HEK293 (cell line): ENCODE measurements around the gene ANOS1.

Experiments
- CTCF ChIA-PET: fragments of 350-600 bp; formaldehyde crosslinking; extraction: SDS; loops from one replicate; lab custom pipeline; 2021; ENCODE audit warnings: antibody characterized with exemption; lab: Yijun Ruan, JAX
- POLR2A ChIA-PET: fragments of 300-600 bp; formaldehyde crosslinking; extraction: SDS; loops from one replicate; lab custom pipeline; 2020; ENCODE audit warnings: antibody characterized with exemption, inconsistent platforms; lab: Yijun Ruan, JAX
- H3K27ac ChIP-seq: fragments of 200-500 bp; sonication (Bioruptor generic); 2 replicates; pipeline ENCODE4 v1.5.1; 2014; ENCODE audit warnings: low read depth, low read length, control low read depth, inconsistent platforms; ENCODE audit errors: extremely low read depth
- H3K36me3 ChIP-seq, 2 experiments: fragments of 200-500 bp in 1 of 2; sonication (Bioruptor generic) in 1 of 2; 1 replicate in 1 of 2; 2 replicates in 1 of 2; pipeline ENCODE4 v1.5.1; 2014 to 2017; ENCODE audit warnings: inconsistent platforms in 2 of 2, low read length in 2 of 2; ENCODE audit not compliant: control insufficient read depth in 2 of 2, insufficient read depth in 1 of 2
- H3K4me1 ChIP-seq: fragments of 200-500 bp; sonication (Bioruptor generic); 2 replicates; pipeline ENCODE4 v1.5.1; 2014; ENCODE audit warnings: mild to moderate bottlenecking, low read length, inconsistent platforms; ENCODE audit not compliant: control insufficient read depth, insufficient read depth
- H3K4me3 ChIP-seq: 2 replicates; pipeline ENCODE4 v1.5.1; 2011; ENCODE audit warnings: low read depth, mild to moderate bottlenecking, control low read depth, low read length, moderate library complexity
- H3K9me3 ChIP-seq: fragments of 200-500 bp; sonication (Bioruptor generic); 2 replicates; pipeline ENCODE4 v1.5.1; 2014; ENCODE audit warnings: low read depth, low read length, inconsistent platforms; ENCODE audit not compliant: control insufficient read depth, insufficient read depth
- AEBP2 ChIP-seq: fragments of 450-650 bp; formaldehyde crosslinking; IDR thresholded peaks from 2 replicates; pipeline ENCODE4 v1.5.1; 2016; ENCODE audit warnings: missing biosample characterization, missing genetic modification characterization, borderline replicate concordance
- ATF2 ChIP-seq: fragments of 450-650 bp; formaldehyde crosslinking; IDR thresholded peaks from 2 replicates; pipeline ENCODE4 v1.5.1; 2016; ENCODE audit warnings: missing biosample characterization, missing genetic modification characterization, low read depth
- BCL6B ChIP-seq: fragments of 450-650 bp; formaldehyde crosslinking; IDR thresholded peaks from 2 replicates; pipeline ENCODE4 v1.5.1; 2017; ENCODE audit warnings: missing biosample characterization, missing genetic modification characterization
- HIC1 ChIP-seq: fragments of 450-650 bp; formaldehyde crosslinking; IDR thresholded peaks from 2 replicates; pipeline ENCODE4 v1.5.1; 2016; ENCODE audit warnings: missing biosample characterization, missing genetic modification characterization
- PRDM1 ChIP-seq: fragments of 450-650 bp; formaldehyde crosslinking; IDR thresholded peaks from 2 replicates; pipeline ENCODE4; 2016; ENCODE audit warnings: missing biosample characterization, missing genetic modification characterization
- REPIN1 ChIP-seq: fragments of 450-650 bp; formaldehyde crosslinking; IDR thresholded peaks from 2 replicates; pipeline ENCODE4 v1.5.1; 2017; ENCODE audit warnings: missing biosample characterization, missing genetic modification characterization, low read depth
- SP2 ChIP-seq: fragments of 450-650 bp; formaldehyde crosslinking; IDR thresholded peaks from 2 replicates; pipeline ENCODE4 v1.5.1; 2016; ENCODE audit warnings: missing biosample characterization, missing genetic modification characterization
- SP3 ChIP-seq: fragments of 450-650 bp; formaldehyde crosslinking; IDR thresholded peaks from 2 replicates; pipeline ENCODE4 v1.5.1; 2016; ENCODE audit warnings: missing biosample characterization, missing genetic modification characterization
- TCF7L2 ChIP-seq: IDR thresholded peaks from 2 replicates; pipeline ENCODE4 v1.6.1; 2011; ENCODE audit warnings: low read depth, mild to moderate bottlenecking, inconsistent platforms, low read length, moderate library complexity, borderline replicate concordance
- ZBTB11 ChIP-seq: fragments of 450-650 bp; formaldehyde crosslinking; conservative IDR thresholded peaks from 2 replicates; pipeline ENCODE4 v1.5.1; 2016; ENCODE audit warnings: low read depth, missing biosample characterization, missing genetic modification characterization
- ZIC2 ChIP-seq: fragments of 450-650 bp; formaldehyde crosslinking; IDR thresholded peaks from 2 replicates; pipeline ENCODE4 v1.5.1; 2016; ENCODE audit warnings: missing biosample characterization, missing genetic modification characterization
- ZNF155 ChIP-seq: fragments of 450-650 bp; formaldehyde crosslinking; IDR thresholded peaks from 2 replicates; pipeline ENCODE4 v1.5.1; 2016; ENCODE audit warnings: missing biosample characterization, missing genetic modification characterization
- ZNF169 ChIP-seq: fragments of 450-650 bp; formaldehyde crosslinking; IDR thresholded peaks from 2 replicates; pipeline ENCODE4 v1.5.1; 2016; ENCODE audit warnings: missing biosample characterization, missing genetic modification characterization
- ZNF23 ChIP-seq: fragments of 450-650 bp; formaldehyde crosslinking; IDR thresholded peaks from 2 replicates; pipeline ENCODE4 v1.5.1; 2016; ENCODE audit warnings: missing biosample characterization, missing genetic modification characterization, borderline replicate concordance
- ZNF311 ChIP-seq: fragments of 450-650 bp; formaldehyde crosslinking; IDR thresholded peaks from 2 replicates; pipeline ENCODE4 v1.5.1; 2017; ENCODE audit warnings: missing biosample characterization, missing genetic modification characterization, borderline replicate concordance
- ZNF366 ChIP-seq: fragments of 450-650 bp; formaldehyde crosslinking; conservative IDR thresholded peaks from 2 replicates; pipeline ENCODE4 v1.5.1; 2016; ENCODE audit warnings: missing biosample characterization, missing genetic modification characterization
- ZNF394 ChIP-seq: fragments of 450-650 bp; formaldehyde crosslinking; IDR thresholded peaks from 2 replicates; pipeline ENCODE4 v1.5.1; 2016; ENCODE audit warnings: missing biosample characterization, missing genetic modification characterization, mild to moderate bottlenecking, moderate library complexity, borderline replicate concordance
- ZNF560 ChIP-seq: fragments of 450-650 bp; formaldehyde crosslinking; IDR thresholded peaks from 2 replicates; pipeline ENCODE4 v1.5.1; 2017; ENCODE audit warnings: missing biosample characterization, missing genetic modification characterization, borderline replicate concordance
- ZNF639 ChIP-seq: fragments of 450-650 bp; formaldehyde crosslinking; IDR thresholded peaks from 2 replicates; pipeline ENCODE4 v1.5.1; 2016; ENCODE audit warnings: missing biosample characterization, missing genetic modification characterization
- ZNF664 ChIP-seq: fragments of 450-650 bp; formaldehyde crosslinking; IDR thresholded peaks from 2 replicates; pipeline ENCODE4 v1.5.1; 2016; ENCODE audit warnings: missing biosample characterization, missing genetic modification characterization

ANOS1 gene

GRCh38 chrX:8689473-8689872 lies 42.5 kb downstream of the ANOS1 start (continued):
- no peak for TF ChIP-seq ZBTB11 (tag by site-specific recombination)
- TF ChIP-seq ATF2 (tag by site-specific recombination) = no peak
- TF ChIP-seq SP2 (tag by site-specific recombination) = no peak
- no peak for TF ChIP-seq ZNF155

GRCh38 chrX:8688776-8689175 lies 43.2 kb downstream of the ANOS1 start:
- POLR2A ChIA-PET = no interaction called here
- Histone ChIP-seq H3K4me1 (no peaks in the 10 kb centered on the region), H3K9me3 (no peaks in the 10 kb centered on the region), H3K36me3 (no peaks in the 10 kb centered on the region), H3K4me3 (no peak overlapping the region), H3K27ac (no peak overlapping the region)
- CTCF ChIA-PET = interaction anchor here (0.7 kb wide), 1 partner anchor 90 kb away, joined by 3 read pairs; no protein-coding TSS in a partner anchor
- TF ChIP-seq HIC1 (tag by site-specific recombination) = no peak
- no peak for TF ChIP-seq TCF7L2
- TF ChIP-seq ZIC2 = no peak
- TF ChIP-seq ZNF23 (tag by site-specific recombination) = no peak
- TF ChIP-seq PRDM1 (tag by site-specific recombination) = no peak
- no peak for TF ChIP-seq ZNF639 (tag by site-specific recombination)
- no peak for TF ChIP-seq BCL6B
- no peak for TF ChIP-seq ZNF394
- TF ChIP-seq REPIN1 (tag by site-specific recombination) = no peak
- TF ChIP-seq ZNF169 (tag by site-specific recombination) = no peak
- no peak for TF ChIP-seq SP3
- TF ChIP-seq AEBP2 = no peak
- no peak for TF ChIP-seq ZNF560 (tag by site-specific recombination)
- no peak for TF ChIP-seq ZNF664 (tag by site-specific recombination)
- no peak for TF ChIP-seq ZNF366
- no peak for TF ChIP-seq ZNF311 (tag by site-specific recombination)
